Glomerular endothelial cell (primary cell): ENCODE measurements around the gene LBHD2. TPM values are rescaled to one million over a fixed set of nuclear protein-coding genes. Genes with fewer than 3 reads are reported as not detected.
"Not testable (repeated sequence)": the region's sequence is repeated elsewhere in the genome, so short reads cannot be mapped to it uniquely, and the experiment has no call there.

Source experiments
- DNase-seq: peaks from one replicate; pipeline ENCODE4 v3.0.0-alpha.2; 2011; ENCODE audit warnings: low read depth, low spot score; ENCODE audit errors: extremely low read depth
- total RNA-seq: library from RNA; depleted of rRNA; stranded (reverse); fragments of >200 nt; gene quantifications from 2 replicates; pipeline ENCODE4 v1.2.3, GENCODE V29; 2015

The LBHD2 gene
- total RNA-seq, 1 donor from 2014 or later = not detected

DNA sequence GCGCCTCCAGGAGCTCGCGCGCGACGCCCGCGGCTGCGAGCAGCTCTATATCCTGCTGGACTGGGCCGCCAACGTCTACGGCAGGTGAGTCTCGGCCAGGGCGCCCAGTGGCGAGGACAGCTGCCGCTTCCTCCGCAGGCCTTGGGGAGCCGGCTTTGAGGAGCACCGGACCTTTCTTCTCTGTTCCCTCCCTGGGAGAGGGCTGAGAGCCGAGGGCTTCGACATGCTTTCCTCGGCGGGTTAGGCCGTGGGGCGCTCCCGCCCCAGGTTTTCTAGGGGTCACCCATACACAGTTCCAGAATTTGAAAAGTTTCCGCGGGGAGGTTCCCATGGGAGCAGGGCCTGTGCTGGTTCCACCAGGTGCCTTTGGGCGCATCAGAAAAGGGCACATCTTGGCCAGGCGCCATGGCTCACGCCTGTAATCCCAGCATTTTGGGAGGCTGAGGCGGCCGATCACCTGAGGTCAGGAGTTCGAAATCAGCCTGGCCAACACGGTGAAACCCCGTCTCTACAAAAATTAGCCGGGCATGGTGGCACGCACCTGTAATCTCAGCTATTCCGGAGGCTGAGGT lies 18.8 kb downstream of the LBHD2 start:
- DNase-seq = no peak

GRCh38 chr14:103103461-103104388 lies 19.7 kb downstream of the LBHD2 start:
- no peak for DNase-seq

DNA sequence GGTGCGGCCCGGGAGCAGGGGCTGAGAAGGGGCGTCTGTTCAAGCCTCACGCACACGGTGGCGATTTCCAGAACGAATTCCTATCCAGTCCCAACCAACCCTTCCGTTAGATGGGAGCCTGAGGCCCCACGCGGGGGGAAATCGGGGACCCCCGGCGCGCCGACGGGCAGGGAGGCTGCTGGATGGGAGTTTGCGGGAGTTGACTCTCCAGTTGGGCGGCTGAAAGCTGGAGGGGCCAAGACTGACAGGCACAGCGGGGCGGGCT lies 20.3 kb downstream of the LBHD2 start:
- no peak for DNase-seq

DNA sequence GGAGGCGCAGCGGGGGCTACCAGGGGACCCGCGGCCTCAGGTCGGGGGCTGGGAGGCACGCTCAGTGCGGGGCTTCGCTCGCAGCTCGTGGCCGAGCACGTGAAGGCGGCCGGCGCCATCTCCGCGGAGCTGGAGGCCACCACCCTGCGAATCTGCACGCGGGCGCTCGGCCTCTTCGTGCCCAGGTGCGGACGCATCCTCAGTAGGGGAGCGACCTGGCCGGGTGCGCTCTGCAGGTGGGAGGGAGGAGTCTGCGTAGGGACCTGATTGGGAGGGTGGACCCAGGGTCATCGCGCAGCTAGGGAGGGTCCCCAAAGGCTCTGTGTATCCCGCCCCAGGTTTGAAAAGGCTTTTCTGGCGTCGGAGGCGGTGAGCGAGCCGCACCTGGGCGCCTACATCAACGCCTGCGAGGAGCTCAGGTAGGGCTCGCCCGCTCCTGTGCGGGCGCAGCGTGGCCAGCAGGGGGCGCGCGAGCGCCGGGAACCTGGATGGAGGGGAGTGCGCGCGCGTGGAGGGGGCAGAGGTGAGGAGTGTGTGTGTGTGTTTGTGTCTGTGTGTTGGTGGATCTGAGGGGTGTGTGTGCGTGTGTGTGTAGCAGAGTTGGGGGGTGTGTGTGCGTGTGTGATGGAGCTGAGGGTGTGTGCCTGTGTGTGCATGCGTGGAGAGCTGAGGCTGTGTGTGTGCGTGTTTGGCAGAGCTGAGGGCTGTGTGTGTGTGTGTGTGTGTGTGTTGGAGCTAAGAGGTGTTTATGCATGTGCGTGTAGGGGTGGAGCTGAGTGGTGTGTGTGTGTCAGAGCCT lies 20.8 kb downstream of the LBHD2 start:
- DNase-seq = no peak

DNA sequence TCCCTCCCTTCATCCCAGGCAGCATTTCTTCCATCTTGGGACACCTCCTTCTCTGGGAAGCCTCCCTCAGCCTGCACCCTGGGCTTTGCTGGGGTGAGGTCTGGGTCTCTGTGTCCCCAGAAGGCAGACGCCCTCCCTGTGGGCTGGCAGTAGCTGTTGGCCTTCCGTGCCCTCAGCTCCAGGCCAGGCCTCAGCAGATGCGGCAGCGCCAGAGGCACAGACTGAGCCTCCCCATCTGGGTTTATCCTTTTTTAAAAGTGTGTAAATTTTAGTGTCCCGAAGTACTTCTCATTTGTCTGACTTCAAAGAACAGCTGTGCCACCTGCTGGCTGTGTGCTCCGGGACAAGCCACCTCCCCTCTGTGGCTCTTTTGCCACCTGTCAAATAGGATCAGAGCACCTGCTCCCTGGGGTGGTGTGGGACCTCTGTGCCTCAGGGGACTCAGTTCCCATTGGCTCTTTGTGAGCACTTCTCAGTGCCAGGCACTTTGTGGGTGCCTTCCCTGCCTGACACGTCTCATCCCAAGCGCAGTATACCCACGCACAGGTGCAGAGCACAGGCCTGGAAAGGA lies 21.7 kb downstream of the LBHD2 start:
- DNase-seq = no peak

GRCh38 chr14:103107455-103107854 lies 23.4 kb downstream of the LBHD2 start:
- no peak for DNase-seq

- no peak for DNase-seq
These were observed 24.1 kb downstream of the LBHD2 start for GRCh38 chr14:103107941-103108748.

- no peak for DNase-seq
These were observed 24.8 kb downstream of the LBHD2 start for GRCh38 chr14:103108749-103109207.

- DNase-seq = no peak
These were observed 25.8 kb downstream of the LBHD2 start for GRCh38 chr14:103109535-103110441.

DNA sequence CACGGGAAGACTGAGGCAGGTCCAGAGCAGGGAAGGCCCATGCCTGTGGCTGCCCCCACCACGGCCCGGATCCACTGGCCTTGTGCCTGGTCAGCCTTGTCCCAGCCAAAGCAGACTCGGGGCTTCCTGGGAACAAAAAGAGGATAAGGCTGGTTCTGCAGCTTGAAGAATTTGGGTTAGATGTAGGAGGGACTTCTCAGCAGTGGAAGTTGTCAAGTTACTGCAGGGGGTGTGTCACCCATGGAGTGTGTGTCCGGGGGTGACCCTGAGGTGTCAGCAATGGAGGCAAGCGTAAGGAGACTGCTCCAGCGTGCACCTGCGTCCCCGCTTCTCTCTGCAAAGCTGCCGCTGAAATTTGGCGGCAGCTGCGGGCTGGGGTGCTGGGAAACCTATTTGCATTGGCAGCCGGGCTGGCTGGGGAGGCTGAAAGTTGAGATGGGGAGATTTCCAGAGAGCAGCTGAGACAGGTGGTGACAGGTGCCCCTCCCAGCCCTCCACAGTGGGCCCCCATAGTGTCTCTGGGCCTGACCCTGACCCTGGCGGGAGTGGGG lies 26.7 kb downstream of the LBHD2 start:
- no peak for DNase-seq

DNA sequence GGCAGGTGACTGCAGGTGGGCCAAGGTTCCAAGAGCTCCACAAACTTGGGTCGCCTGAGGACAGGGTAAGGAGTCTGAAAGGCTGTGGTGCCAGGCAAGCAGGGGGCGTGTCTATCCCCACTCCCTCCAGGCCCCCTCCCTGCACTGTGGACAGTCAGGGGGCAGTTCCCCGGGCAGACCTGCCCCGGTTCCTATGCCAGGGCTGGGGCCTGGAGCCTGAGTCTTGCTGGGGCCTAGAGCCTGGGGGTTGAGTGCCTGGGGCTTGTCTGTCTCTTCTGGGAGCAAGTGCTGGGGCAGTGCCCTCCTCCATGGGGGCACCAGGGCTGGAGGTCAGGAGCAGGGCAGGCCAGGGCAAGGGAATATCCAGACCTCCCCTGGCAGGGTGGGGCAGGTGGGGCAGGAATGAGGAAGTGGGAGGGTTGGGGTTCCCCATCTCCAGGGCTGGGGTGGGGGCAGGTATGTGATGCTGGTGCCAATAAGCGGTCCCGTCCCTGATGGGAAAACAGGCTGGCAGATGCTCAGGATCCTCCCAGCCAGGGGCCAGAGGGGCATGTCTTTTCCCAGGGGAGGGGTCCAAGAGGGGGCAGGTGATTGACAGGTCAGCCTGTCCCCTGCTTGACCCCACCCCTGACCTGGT lies 27.3 kb downstream of the LBHD2 start:
- DNase-seq = no peak

GRCh38 chr14:103112400-103113243 lies 28.6 kb downstream of the LBHD2 start:
- DNase-seq = no peak

DNA sequence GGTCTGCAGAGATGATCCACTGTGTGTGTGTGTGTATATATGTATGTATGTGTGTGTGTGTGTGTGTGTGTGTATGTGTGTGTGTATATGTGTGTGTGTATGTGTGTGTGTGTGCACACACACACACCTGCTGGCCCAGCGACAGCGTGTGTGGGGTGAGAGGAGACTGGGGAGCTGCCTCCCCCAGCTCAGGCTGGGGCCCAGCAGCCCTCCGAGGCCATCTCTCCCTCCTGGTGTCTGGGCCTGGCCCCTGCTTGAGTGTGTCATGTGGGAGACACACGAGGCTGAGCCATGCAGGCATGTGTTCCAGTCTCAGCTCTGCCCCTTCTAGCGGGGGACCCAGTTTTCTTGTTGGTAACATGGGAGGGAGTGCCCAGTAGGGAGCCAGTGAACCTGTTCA lies 29.3 kb downstream of the LBHD2 start:
- no peak for DNase-seq

DNA sequence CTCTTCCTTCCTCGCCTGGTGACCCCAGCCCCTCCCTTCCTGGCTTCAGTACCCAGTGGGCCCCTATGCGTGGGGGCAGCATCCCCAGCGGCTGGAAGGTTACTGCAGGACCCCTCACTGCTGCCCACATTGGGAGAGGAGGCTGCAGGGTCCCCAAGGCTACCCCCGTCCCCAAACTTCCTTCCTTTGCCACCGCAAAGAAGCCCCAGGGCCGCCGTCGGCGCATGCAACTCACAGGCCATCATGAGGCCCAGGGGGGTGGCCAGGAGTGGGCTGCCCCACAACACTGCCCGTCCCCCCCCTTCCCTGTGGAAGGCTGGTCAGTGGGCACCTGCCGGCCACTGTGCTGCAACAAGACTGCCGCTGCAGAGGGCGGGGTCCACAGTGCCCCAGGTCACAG lies 29.8 kb downstream of the LBHD2 start:
- no peak for DNase-seq

GRCh38 chr14:103115086-103115679 lies 31.2 kb downstream of the LBHD2 start:
- not testable (repeated sequence) for DNase-seq

- DNase-seq = no peak
These were observed 32.0 kb downstream of the LBHD2 start for GRCh38 chr14:103115845-103116572.

DNA sequence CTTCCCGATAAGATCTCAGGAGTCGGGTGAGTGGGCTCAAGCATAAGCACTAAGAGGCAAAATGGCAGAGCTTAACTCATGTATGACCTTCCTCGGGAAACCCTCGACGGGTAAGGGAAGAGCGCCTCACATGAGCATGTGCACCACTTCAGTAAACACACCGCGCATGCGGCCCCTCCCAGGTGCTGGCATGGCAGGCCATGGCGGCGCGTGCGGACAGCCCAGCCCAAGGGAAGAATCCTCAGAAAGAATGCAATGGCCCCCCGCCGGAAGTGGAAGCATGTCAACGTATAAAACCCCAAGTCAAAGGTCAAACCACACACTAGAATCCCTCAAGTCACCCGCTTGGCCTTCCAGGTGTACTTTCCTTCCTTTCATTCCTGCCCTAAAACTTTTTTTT lies 32.6 kb downstream of the LBHD2 start:
- no peak for DNase-seq
